CD14-positive monocyte (primary cell): ENCODE results near the gene CPSF2. TPM values are rescaled to one million over a fixed set of nuclear protein-coding genes. Genes with fewer than 3 reads are reported as not detected.

Source experiments
- DNase-seq, 3 donors: peaks; one replicate each; pipeline ENCODE4 v3.0.0-alpha.2; 2011 to 2022
- H2AFZ ChIP-seq: 2 replicates; pipeline ENCODE4 v1.6.0; 2012; ENCODE audit warnings: mild to moderate bottlenecking, low read depth, low read length, inconsistent platforms; ENCODE audit not compliant: insufficient read depth, poor library complexity, severe bottlenecking
- H3K27ac ChIP-seq, 2 donors: 1 replicate in 1 of 2; 2 replicates in 1 of 2; pipeline ENCODE4 v1.5.1; 2012 to 2013; ENCODE audit warnings: low read length in 2 of 2, control low read depth in 1 of 2, inconsistent platforms in 1 of 2, low read depth in 1 of 2, mild to moderate bottlenecking in 1 of 2
- H3K27me3 ChIP-seq, 2 donors: one replicate each; pipeline versions ENCODE4 v1.6.0 to v1.6.1; 2011 to 2013; ENCODE audit warnings: low read length in 2 of 2; ENCODE audit not compliant: control insufficient read depth in 2 of 2, insufficient read depth in 2 of 2
- H3K36me3 ChIP-seq, 2 donors: replicated peaks in 1 of 2; 1 replicate in 1 of 2; 2 replicates in 1 of 2; pipeline versions ENCODE4 v1.5.1 to v1.6.1; 2012 to 2013; ENCODE audit warnings: low read length in 2 of 2, control low read depth in 1 of 2, inconsistent platforms in 1 of 2, mild to moderate bottlenecking in 1 of 2; ENCODE audit not compliant: insufficient read depth in 2 of 2, control insufficient read depth in 1 of 2
- H3K4me1 ChIP-seq, 2 donors: 1 replicate in 1 of 2; 2 replicates in 1 of 2; pipeline versions ENCODE4 v1.5.1 to v1.6.1; 2012 to 2013; ENCODE audit warnings: low read length in 2 of 2, control low read depth in 1 of 2, inconsistent platforms in 1 of 2, mild to moderate bottlenecking in 1 of 2, moderate library complexity in 1 of 2; ENCODE audit not compliant: insufficient read depth in 2 of 2, control insufficient read depth in 1 of 2
- H3K4me2 ChIP-seq: replicated peaks from 2 replicates; pipeline ENCODE3; 2012; ENCODE audit warnings: low read length, moderate library complexity, mild to moderate bottlenecking; ENCODE audit not compliant: poor library complexity, severe bottlenecking; ENCODE audit errors: extremely low read depth
- H3K4me3 ChIP-seq, 3 experiments: fragments of 200-600 bp in 1 of 3; sonication (generic) in 1 of 3; replicated peaks in 1 of 3; 1 replicate in 2 of 3; 2 replicates in 1 of 3; pipeline ENCODE4 v1.5.1; 2011 to 2013; ENCODE audit warnings: low read length in 3 of 3, mild to moderate bottlenecking in 3 of 3, control low read depth in 2 of 3, low read depth in 2 of 3, inconsistent platforms in 1 of 3, moderate library complexity in 1 of 3
- H3K79me2 ChIP-seq: 2 replicates; pipeline ENCODE4 v1.6.0; 2012; ENCODE audit warnings: mild to moderate bottlenecking, control low read depth, inconsistent platforms, low read length, moderate library complexity; ENCODE audit not compliant: insufficient read depth
- H3K9ac ChIP-seq: 2 replicates; pipeline ENCODE4 v1.6.0; 2017; ENCODE audit warnings: low read length, mild to moderate bottlenecking; ENCODE audit not compliant: insufficient read depth, poor library complexity, severe bottlenecking
- H3K9me3 ChIP-seq, 2 donors: replicated peaks in 1 of 2; 1 replicate in 1 of 2; 2 replicates in 1 of 2; pipeline versions ENCODE4 v1.5.1 to v1.6.1; 2012 to 2013; ENCODE audit warnings: low read length in 2 of 2, control low read depth in 1 of 2; ENCODE audit not compliant: control insufficient read depth in 1 of 2, insufficient read depth in 1 of 2
- H4K20me1 ChIP-seq: 2 replicates; pipeline ENCODE4 v1.6.0; 2012; ENCODE audit warnings: mild to moderate bottlenecking, low read length, control low read depth, moderate library complexity; ENCODE audit not compliant: insufficient read depth
- H3K27ac Mint-ChIP-seq, 7 donors: one replicate each; pipeline ENCODE4 v1.8.0; 2020; ENCODE audit warnings: mild to moderate bottlenecking in 7 of 7, mixed read lengths in 7 of 7, moderate library complexity in 6 of 7, inconsistent platforms in 2 of 7
- H3K27me3 Mint-ChIP-seq, 3 donors: one replicate each; pipeline ENCODE4 v1.8.0; 2021 to 2022; ENCODE audit warnings: low read depth in 3 of 3, mild to moderate bottlenecking in 3 of 3, mixed read lengths in 3 of 3, moderate library complexity in 3 of 3, inconsistent platforms in 1 of 3
- H3K36me3 Mint-ChIP-seq, 2 donors: one replicate each; pipeline ENCODE4 v1.8.0; 2020; ENCODE audit warnings: mixed read lengths in 2 of 2, inconsistent platforms in 1 of 2, mild to moderate bottlenecking in 1 of 2
- H3K4me1 Mint-ChIP-seq: one replicate; pipeline ENCODE4 v1.8.0; 2020; ENCODE audit warnings: mild to moderate bottlenecking, mixed read lengths
- H3K4me3 Mint-ChIP-seq, 2 donors: one replicate each; pipeline ENCODE4 v1.8.0; 2020; ENCODE audit warnings: mild to moderate bottlenecking in 2 of 2, mixed read lengths in 2 of 2, moderate library complexity in 1 of 2
- H3K9me3 Mint-ChIP-seq, 7 donors: one replicate each; pipeline ENCODE4 v1.8.0; 2020 to 2022; ENCODE audit warnings: mixed read lengths in 7 of 7, mild to moderate bottlenecking in 6 of 7, moderate library complexity in 6 of 7, inconsistent platforms in 2 of 7
- WGBS: methylation state at CpG from one replicate; pipeline ENCODE4 v1.1.5; 2013; ENCODE audit warnings: missing lambda C conversion rate; ENCODE audit not compliant: insufficient coverage; 5-methylcytosine and 5-hydroxymethylcytosine counted together
- intact Hi-C, 2 donors: fragments of 100-400 bp; cut with micrococcal nuclease; formaldehyde crosslinking; loops; one replicate each; pipeline versions ENCODE4 v1.15.0 to v1.15.1; 2023
- polyA plus RNA-seq, 3 donors: library from polyadenylated mRNA; depleted of rRNA in 1 of 3; unstranded in 2 of 3; stranded (reverse) in 1 of 3; fragments of 300-500 nt in 2 of 3; fragments of >200 nt in 1 of 3; fragmentation: Illumina TruSeq in 2 of 3; gene quantifications; 1 replicate in 2 of 3; 2 replicates in 1 of 3; pipeline ENCODE4 v1.2.3, GENCODE V29; 2012 to 2021
- TF ChIP-seq, protein P1 (sequence below): fragments of 200-600 bp; IDR thresholded peaks from one replicate; pipeline ENCODE4 v1.8.0; 2022; ENCODE audit warnings: antibody characterized with exemption, mild to moderate bottlenecking

Gene CPSF2
- polyA plus RNA-seq, 3 donors = 8.5 to 44.9 (median 25.5) TPM

DNA sequence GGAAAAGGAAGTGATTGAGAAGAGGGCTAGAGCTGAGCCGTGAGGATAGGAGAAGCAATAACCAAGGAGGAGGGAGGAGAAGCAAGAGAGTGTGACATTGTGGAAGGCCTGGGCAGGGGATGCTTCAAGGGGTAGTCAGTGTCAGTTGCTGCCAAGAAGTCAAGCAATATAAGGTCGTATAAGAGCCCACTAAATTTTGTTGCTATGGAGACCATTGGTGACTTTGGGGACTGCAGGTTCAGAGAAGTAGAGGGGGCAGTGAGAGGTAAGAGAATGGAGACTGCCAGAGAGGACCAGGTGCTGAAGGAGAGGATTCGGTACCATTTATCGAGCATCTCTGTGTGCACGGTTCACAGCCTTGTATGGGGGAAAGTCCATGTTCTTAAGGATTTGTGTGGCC lies 12.3 kb upstream of the CPSF2 start:
- Histone ChIP-seq H3K27ac (no peak overlapping the region), H3K27me3 (no peaks in the 10 kb centered on the region), H3K9me3 (no peaks in the 10 kb centered on the region), H3K4me3 (no peak overlapping the region), H2AFZ (no peak overlapping the region), H4K20me1 (peaks cover 8% of the 10 kb centered on the region), H3K9ac (no peak overlapping the region), H3K4me1 (peaks cover 8 to 13% of the 10 kb centered on the region in 2 donors), H3K79me2 (peaks cover 12% of the 10 kb centered on the region), H3K36me3 (no peaks in the 10 kb centered on the region), H3K4me2 (no peak overlapping the region)
- peaks cover 0 to 2% (median 0%) of the 10 kb centered on the region in 7 donors for H3K9me3 Mint-ChIP-seq
- H3K4me3 Mint-ChIP-seq = no peak overlapping the region
- H3K36me3 Mint-ChIP-seq = no peaks in the 10 kb centered on the region
- peaks cover 15% of the 10 kb centered on the region for H3K4me1 Mint-ChIP-seq
- DNase-seq = no peak
- intact Hi-C loops = loop anchor here in 1 of 2 donors (5.0 kb wide), 1 partner anchor 67 kb away; the partner anchor contains the start of gene TRIP11
- WGBS = 80% methylated on average over 5 of the region's 5 CpGs
- TF ChIP-seq, protein P1, sequence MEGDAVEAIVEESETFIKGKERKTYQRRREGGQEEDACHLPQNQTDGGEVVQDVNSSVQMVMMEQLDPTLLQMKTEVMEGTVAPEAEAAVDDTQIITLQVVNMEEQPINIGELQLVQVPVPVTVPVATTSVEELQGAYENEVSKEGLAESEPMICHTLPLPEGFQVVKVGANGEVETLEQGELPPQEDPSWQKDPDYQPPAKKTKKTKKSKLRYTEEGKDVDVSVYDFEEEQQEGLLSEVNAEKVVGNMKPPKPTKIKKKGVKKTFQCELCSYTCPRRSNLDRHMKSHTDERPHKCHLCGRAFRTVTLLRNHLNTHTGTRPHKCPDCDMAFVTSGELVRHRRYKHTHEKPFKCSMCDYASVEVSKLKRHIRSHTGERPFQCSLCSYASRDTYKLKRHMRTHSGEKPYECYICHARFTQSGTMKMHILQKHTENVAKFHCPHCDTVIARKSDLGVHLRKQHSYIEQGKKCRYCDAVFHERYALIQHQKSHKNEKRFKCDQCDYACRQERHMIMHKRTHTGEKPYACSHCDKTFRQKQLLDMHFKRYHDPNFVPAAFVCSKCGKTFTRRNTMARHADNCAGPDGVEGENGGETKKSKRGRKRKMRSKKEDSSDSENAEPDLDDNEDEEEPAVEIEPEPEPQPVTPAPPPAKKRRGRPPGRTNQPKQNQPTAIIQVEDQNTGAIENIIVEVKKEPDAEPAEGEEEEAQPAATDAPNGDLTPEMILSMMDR = no peak
- H3K27ac Mint-ChIP-seq = no peak overlapping the region
- H3K27me3 Mint-ChIP-seq = peaks cover 0 to 6% (median 0%) of the 10 kb centered on the region in 3 donors

DNA sequence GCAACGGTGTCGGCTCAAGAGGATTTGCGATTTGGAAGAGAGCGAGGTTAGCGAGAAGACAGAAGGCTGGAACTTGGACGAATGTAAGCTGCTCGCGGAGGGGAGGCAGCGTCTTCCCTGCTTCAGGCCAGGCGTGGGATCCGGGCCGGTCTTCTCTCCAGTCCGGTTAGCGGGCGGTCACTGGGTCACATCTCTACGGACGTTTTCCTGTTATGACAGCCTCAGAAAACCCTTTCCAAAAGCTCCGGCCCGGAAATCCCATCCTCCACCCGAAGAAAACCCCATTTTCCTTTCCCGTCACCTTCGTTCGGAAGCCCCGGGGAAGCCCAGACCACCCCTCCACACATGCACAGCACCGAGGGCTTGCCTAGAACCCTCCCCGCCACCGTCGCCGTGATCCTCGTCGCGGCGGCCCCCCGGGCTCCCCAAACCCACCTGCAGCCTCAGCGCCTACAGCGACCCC lies 531 bp upstream of the CPSF2 start:
- peak overlapping the region; percentile 94 to 95 for H3K27ac ChIP-seq
- H3K4me1 ChIP-seq = peaks cover 30 to 40% of the 10 kb centered on the region in 2 donors
- peaks cover 83% of the 10 kb centered on the region for H3K79me2 ChIP-seq
- Mint-ChIP-seq H3K27ac (peak overlapping the region; percentile 99 to 100 (median 100)), H3K4me1 (peaks cover 44% of the 10 kb centered on the region), H3K27me3 (no peaks in the 10 kb centered on the region), H3K4me3 (peak overlapping the region; percentile 97 to 100), H3K36me3 (peaks cover 29 to 36% of the 10 kb centered on the region in 2 donors), H3K9me3 (peaks cover 0 to 2% (median 0%) of the 10 kb centered on the region in 7 donors)
- H3K4me2 ChIP-seq = peak overlapping the region; percentile 82
- TF ChIP-seq, protein P1 = no peak
- H2AFZ ChIP-seq = peak overlapping the region; percentile 85
- peak overlapping the region; percentile 96 for H3K9ac ChIP-seq
- DNase-seq = peak in 2 of 3 donors; percentile 23 to 56
- peaks cover 4% of the 10 kb centered on the region for H4K20me1 ChIP-seq
- intact Hi-C loops = loop anchor here in 1 of 2 donors (10.0 kb wide), 1 partner anchor 674 kb away; the partner anchor contains the start of gene GOLGA5
- peaks cover 8 to 42% of the 10 kb centered on the region in 2 donors for H3K36me3 ChIP-seq
- under 1% methylated on average over 32 of the region's 36 CpGs for WGBS
- H3K9me3 ChIP-seq = no peaks in the 10 kb centered on the region
- H3K4me3 ChIP-seq = peak overlapping the region; percentile 62 to 93 (median 92)
- no peaks in the 10 kb centered on the region for H3K27me3 ChIP-seq
